IMR-90 (cell line): ENCODE results near the gene KRT73. TPM values are rescaled to one million over a fixed set of nuclear protein-coding genes. Genes with fewer than 3 reads are reported as not detected.

Source experiments
- ATAC-seq: fragments of 200-7000 bp; cut with Tn5 transposase; 2 replicates; pipeline ENCODE4 v1.9.1; 2020; ENCODE audit warnings: low read depth, mild to moderate bottlenecking, moderate library complexity
- BruUV-seq: library from RNA; stranded (reverse); fragments of 400-500 nt; replicated peaks from 2 replicates; lab custom pipeline; 2021; lab: Mats Ljungman, UMichigan
- CTCF ChIA-PET: fragments of 300-600 bp; formaldehyde crosslinking; extraction: SDS; loops from one replicate; lab custom pipeline; 2021; ENCODE audit warnings: antibody characterized with exemption; lab: Yijun Ruan, JAX
- POLR2A ChIA-PET: fragments of 300-600 bp; sonication (Branson Sonifier 250); formaldehyde crosslinking; loops from one replicate; lab custom pipeline; 2022; ENCODE audit warnings: antibody characterized with exemption; ENCODE audit not compliant: unreplicated experiment; lab: Charles Lee
- DNase-seq: peaks from one replicate; pipeline ENCODE4 v3.0.0; 2013
- H2AFZ ChIP-seq: replicated peaks from 2 replicates; pipeline ENCODE3; 2013; ENCODE audit warnings: low read length, mild to moderate bottlenecking; ENCODE audit not compliant: poor library complexity
- H2AK5ac ChIP-seq: 2 replicates; pipeline ENCODE4 v1.6.1; 2013; ENCODE audit warnings: low read depth, low read length, inconsistent platforms
- H2AK9ac ChIP-seq: replicated peaks from 2 replicates; pipeline ENCODE3; 2013; ENCODE audit warnings: mild to moderate bottlenecking, low read depth, low read length, moderate library complexity; ENCODE audit not compliant: poor library complexity
- H2BK120ac ChIP-seq: 2 replicates; pipeline ENCODE4 v1.6.1; 2013; ENCODE audit warnings: low read depth, low read length, inconsistent platforms
- H2BK15ac ChIP-seq: 3 replicates; pipeline ENCODE4 v1.6.1; 2013; ENCODE audit warnings: low read depth, low read length, inconsistent platforms
- H2BK20ac ChIP-seq: 2 replicates; pipeline ENCODE4 v1.6.1; 2013; ENCODE audit warnings: low read depth, mild to moderate bottlenecking, inconsistent platforms, low read length, moderate library complexity
- H2BK5ac ChIP-seq: 2 replicates; pipeline ENCODE4 v1.6.1; 2013; ENCODE audit warnings: mild to moderate bottlenecking, low read depth, low read length, inconsistent platforms; ENCODE audit not compliant: poor library complexity, severe bottlenecking
- H3K14ac ChIP-seq: replicated peaks from 2 replicates; pipeline ENCODE4 v1.6.1; 2013; ENCODE audit warnings: low read depth, low read length, inconsistent platforms
- H3K18ac ChIP-seq: 2 replicates; pipeline ENCODE4 v1.6.1; 2013; ENCODE audit warnings: low read depth, low read length, control low read depth
- H3K23ac ChIP-seq: 2 replicates; pipeline ENCODE4 v1.6.1; 2013; ENCODE audit warnings: low read depth, low read length, inconsistent platforms
- H3K27ac ChIP-seq: 2 replicates; pipeline ENCODE4 v1.5.1; 2013; ENCODE audit warnings: mild to moderate bottlenecking, control low read depth, low read length; ENCODE audit not compliant: insufficient read depth
- H3K27me3 ChIP-seq: 2 replicates; pipeline ENCODE4 v1.6.1; 2013; ENCODE audit warnings: low read length; ENCODE audit not compliant: control insufficient read depth, insufficient read depth
- H3K36me3 ChIP-seq: 2 replicates; pipeline ENCODE4 v1.6.1; 2013; ENCODE audit warnings: low read length, mixed read lengths; ENCODE audit not compliant: control insufficient read depth, insufficient read depth
- H3K4ac ChIP-seq: 2 replicates; pipeline ENCODE4 v1.6.1; 2013; ENCODE audit warnings: low read depth, low read length, inconsistent platforms
- H3K4me1 ChIP-seq: 2 replicates; pipeline ENCODE4 v1.6.1; 2013; ENCODE audit warnings: low read length, mixed read lengths; ENCODE audit not compliant: control insufficient read depth, insufficient read depth
- H3K4me2 ChIP-seq: 2 replicates; pipeline ENCODE4 v1.6.1; 2013; ENCODE audit warnings: low read depth, mild to moderate bottlenecking, control low read depth, low read length, moderate library complexity
- H3K4me3 ChIP-seq: 2 replicates; pipeline ENCODE4 v1.5.1; 2013; ENCODE audit warnings: low read depth, mild to moderate bottlenecking, control low read depth, low read length, moderate library complexity; ENCODE audit not compliant: insufficient read depth
- H3K56ac ChIP-seq: 2 replicates; pipeline ENCODE4 v1.6.1; 2013; ENCODE audit warnings: low read length, inconsistent platforms; ENCODE audit not compliant: insufficient read depth; ENCODE audit errors: extremely low read depth
- H3K79me1 ChIP-seq, 2 experiments: 2 replicates each; pipeline ENCODE4 v1.6.1; 2013; ENCODE audit warnings: low read length in 2 of 2, inconsistent platforms in 1 of 2, low read depth in 1 of 2
- H3K9ac ChIP-seq: 2 replicates; pipeline ENCODE4 v1.6.1; 2013; ENCODE audit warnings: low read depth, low read length, control low read depth
- H3K9me1 ChIP-seq: 2 replicates; pipeline ENCODE4 v1.6.1; 2013; ENCODE audit warnings: low read length, inconsistent platforms; ENCODE audit not compliant: insufficient read depth
- H3K9me3 ChIP-seq: 2 replicates; pipeline ENCODE4 v1.6.1; 2013; ENCODE audit warnings: low read length; ENCODE audit not compliant: control insufficient read depth, insufficient read depth
- H4K20me1 ChIP-seq: 2 replicates; pipeline ENCODE4 v1.6.1; 2013; ENCODE audit warnings: low read length, inconsistent platforms; ENCODE audit not compliant: insufficient read depth
- H4K5ac ChIP-seq: 2 replicates; pipeline ENCODE4 v1.6.1; 2013; ENCODE audit warnings: mild to moderate bottlenecking, low read depth, low read length, control low read depth
- H4K8ac ChIP-seq, 2 experiments: 2 replicates each; pipeline ENCODE4 v1.6.1; 2013; ENCODE audit warnings: low read depth in 2 of 2, low read length in 2 of 2, control low read depth in 1 of 2, inconsistent platforms in 1 of 2
- H4K91ac ChIP-seq: 2 replicates; pipeline ENCODE4 v1.6.1; 2013; ENCODE audit warnings: low read depth, low read length, inconsistent platforms; ENCODE audit not compliant: insufficient read depth
- MAFK ChIP-seq: IDR thresholded peaks from 2 replicates; pipeline ENCODE4 v1.6.1; 2012; ENCODE audit warnings: low read depth, low read length, improper control_type of control experiment
- MXI1 ChIP-seq: IDR thresholded peaks from 2 replicates; pipeline ENCODE4 v1.6.1; 2012; ENCODE audit warnings: low read depth, mild to moderate bottlenecking, low read length, moderate library complexity, borderline replicate concordance
- NFE2L2 ChIP-seq: fragments of 150-350 bp; IDR thresholded peaks from 2 replicates; pipeline ENCODE4 v1.6.1; 2016; ENCODE audit warnings: low read depth, mild to moderate bottlenecking, low read length
- SMC3 ChIP-seq: fragments of 150-350 bp; IDR thresholded peaks from 2 replicates; pipeline ENCODE4 v1.6.1; 2016; ENCODE audit warnings: low read depth, mild to moderate bottlenecking, antibody characterized with exemption, low read length, moderate library complexity
- WGBS, 2 experiments: methylation state at CpG; one replicate each; pipeline versions ENCODE4 v1.1.5 to v1.1.7; 2013; ENCODE audit warnings: missing lambda C conversion rate in 2 of 2; ENCODE audit not compliant: insufficient read length in 1 of 2; ENCODE audit errors: extremely low coverage in 2 of 2; 5-methylcytosine and 5-hydroxymethylcytosine counted together
- dilution Hi-C: fragments of 300-500 bp; cut with HindIII; formaldehyde crosslinking; loops from one replicate; pipeline ENCODE4 v1.14.3; 2018; ENCODE audit warnings: low sequenced_read_pairs; ENCODE audit not compliant: unreplicated experiment
- in situ Hi-C: fragments of 300-500 bp; cut with MboI; formaldehyde crosslinking; loops from 3 replicates; pipeline ENCODE4 v1.14.3; 2019; ENCODE audit warnings: low sequenced_read_pairs, inconsistent platforms, mixed read lengths
- intact Hi-C: fragments of 100-400 bp; cut with micrococcal nuclease; formaldehyde crosslinking; loops from 2 replicates; pipeline ENCODE4 v1.10.0; 2022
- polyA plus RNA-seq, 3 experiments: library from polyadenylated mRNA; depleted of rRNA; stranded (reverse); fragments of >200 nt; gene quantifications; 2 replicates each; pipeline ENCODE4 v1.2.3, GENCODE V29; 2012; ENCODE audit warnings: low replicate concordance in 1 of 3
- total RNA-seq: library from RNA; depleted of rRNA; stranded (reverse); fragments of >200 nt; gene quantifications from 2 replicates; pipeline ENCODE4 v1.2.3, GENCODE V29; 2012
- TF ChIP-seq, protein P1 (sequence below): fragments of 150-350 bp; IDR thresholded peaks from 2 replicates; pipeline ENCODE4 v1.6.1; 2016; ENCODE audit warnings: low read depth, mild to moderate bottlenecking, low read length, moderate library complexity, borderline replicate concordance

Gene KRT73
- total and polyA plus RNA-seq, 2 of the 4 experiments (the other 2 are of a cell fraction) = not detected

GRCh38 chr12:52645982-52646381 is 27.6 kb upstream of the KRT73 start:
- Histone ChIP-seq H2BK5ac (no peak overlapping the region), H2BK15ac (no peak overlapping the region), H2AK5ac (no peak overlapping the region), H2BK20ac (no peak overlapping the region), H4K91ac (no peak overlapping the region), H3K56ac (no peak overlapping the region), H2BK120ac (no peak overlapping the region), H3K79me1 (no peaks in the 10 kb centered on the region), H2AFZ (no peak overlapping the region), H3K9ac (no peak overlapping the region), H3K4me3 (no peak overlapping the region), H3K4me1 (no peaks in the 10 kb centered on the region), H2AK9ac (no peak overlapping the region), H4K8ac (no peak overlapping the region), H3K9me1 (no peaks in the 10 kb centered on the region), H3K27me3 (peaks cover 40% of the 10 kb centered on the region), H3K4ac (no peak overlapping the region), H3K23ac (no peak overlapping the region), H4K5ac (no peak overlapping the region), H3K27ac (no peak overlapping the region), H3K36me3 (no peaks in the 10 kb centered on the region), H4K20me1 (no peaks in the 10 kb centered on the region), H3K14ac (no peak overlapping the region), H3K9me3 (no peaks in the 10 kb centered on the region), H3K18ac (no peak overlapping the region), H3K4me2 (no peak overlapping the region)
- dilution Hi-C loops = no loop called here
- ChIA-PET POLR2A (no interaction called here), CTCF (no interaction called here)
- no TSS peak for BruUV-seq
- intact Hi-C loops = no loop called here
- in situ Hi-C loops = no loop called here
- TF ChIP-seq NFE2L2 = no peak
- TF ChIP-seq, protein P1, sequence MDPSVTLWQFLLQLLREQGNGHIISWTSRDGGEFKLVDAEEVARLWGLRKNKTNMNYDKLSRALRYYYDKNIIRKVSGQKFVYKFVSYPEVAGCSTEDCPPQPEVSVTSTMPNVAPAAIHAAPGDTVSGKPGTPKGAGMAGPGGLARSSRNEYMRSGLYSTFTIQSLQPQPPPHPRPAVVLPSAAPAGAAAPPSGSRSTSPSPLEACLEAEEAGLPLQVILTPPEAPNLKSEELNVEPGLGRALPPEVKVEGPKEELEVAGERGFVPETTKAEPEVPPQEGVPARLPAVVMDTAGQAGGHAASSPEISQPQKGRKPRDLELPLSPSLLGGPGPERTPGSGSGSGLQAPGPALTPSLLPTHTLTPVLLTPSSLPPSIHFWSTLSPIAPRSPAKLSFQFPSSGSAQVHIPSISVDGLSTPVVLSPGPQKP = no peak
- TF ChIP-seq MXI1 = no peak
- TF ChIP-seq MAFK = no peak
- TF ChIP-seq SMC3 = no peak
- DNase-seq = no peak
- no peak for ATAC-seq
- 21% methylated on average over 3 of the region's 4 CpGs; no CpG with 5 or more reads in 1 of the 2 experiments for WGBS, 2 experiments
